ENCODE data around the gene EBI3. TPM values are rescaled to one million over a fixed set of nuclear protein-coding genes. Genes with fewer than 3 reads are reported as not detected.

The EBI3 gene
- total RNA-seq, 6 donors from 2014 or later = 1.7 to 7.4 (median 2.5) TPM

DNA sequence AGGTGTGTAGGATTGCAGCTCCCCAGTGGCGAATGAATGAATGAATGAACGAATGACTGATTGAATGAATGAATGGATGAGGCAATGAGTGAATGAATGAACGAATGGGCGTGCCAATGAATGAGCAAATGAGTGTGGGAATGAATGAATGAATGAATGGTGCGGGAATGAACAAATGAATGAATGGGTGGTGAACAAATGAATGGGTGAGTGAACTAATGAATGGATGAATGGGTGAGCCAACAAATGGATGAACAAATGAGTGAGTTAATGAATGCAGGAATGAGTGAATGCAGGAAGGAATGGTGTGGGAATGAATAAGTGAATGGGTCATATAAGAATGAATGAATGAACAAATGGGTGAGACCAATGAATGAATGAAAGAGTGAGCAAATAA lies 32.1 kb upstream of the EBI3 start:
- Histone ChIP-seq H3K4me3 (no peak overlapping the region), H3K27ac (no peak overlapping the region), H3K36me3 (no peaks in the 10 kb centered on the region), H3K27me3 (peaks cover 0 to 22% (median 11%) of the 10 kb centered on the region in 4 donors), H3K9me3 (no peaks in the 10 kb centered on the region), H3K4me1 (peaks cover 0 to 10% (median 5%) of the 10 kb centered on the region in 4 donors)
- TF ChIP-seq, protein P1, sequence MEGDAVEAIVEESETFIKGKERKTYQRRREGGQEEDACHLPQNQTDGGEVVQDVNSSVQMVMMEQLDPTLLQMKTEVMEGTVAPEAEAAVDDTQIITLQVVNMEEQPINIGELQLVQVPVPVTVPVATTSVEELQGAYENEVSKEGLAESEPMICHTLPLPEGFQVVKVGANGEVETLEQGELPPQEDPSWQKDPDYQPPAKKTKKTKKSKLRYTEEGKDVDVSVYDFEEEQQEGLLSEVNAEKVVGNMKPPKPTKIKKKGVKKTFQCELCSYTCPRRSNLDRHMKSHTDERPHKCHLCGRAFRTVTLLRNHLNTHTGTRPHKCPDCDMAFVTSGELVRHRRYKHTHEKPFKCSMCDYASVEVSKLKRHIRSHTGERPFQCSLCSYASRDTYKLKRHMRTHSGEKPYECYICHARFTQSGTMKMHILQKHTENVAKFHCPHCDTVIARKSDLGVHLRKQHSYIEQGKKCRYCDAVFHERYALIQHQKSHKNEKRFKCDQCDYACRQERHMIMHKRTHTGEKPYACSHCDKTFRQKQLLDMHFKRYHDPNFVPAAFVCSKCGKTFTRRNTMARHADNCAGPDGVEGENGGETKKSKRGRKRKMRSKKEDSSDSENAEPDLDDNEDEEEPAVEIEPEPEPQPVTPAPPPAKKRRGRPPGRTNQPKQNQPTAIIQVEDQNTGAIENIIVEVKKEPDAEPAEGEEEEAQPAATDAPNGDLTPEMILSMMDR (IDR thresholded peaks at IDR 0.05) = no peak
- no peak for TF ChIP-seq POLR2AphosphoS5 (IDR thresholded peaks at IDR 0.05)
- TF ChIP-seq POLR2A (IDR thresholded peaks at IDR 0.05) = no peak
- no peak for TF ChIP-seq EP300 (IDR thresholded peaks at IDR 0.05)
- no peak for DNase-seq
- ATAC-seq (ENCODE audit: low FRiP score in 2 of 2) = no peak
- WGBS, 2 donors = 87 to 89% methylated on average over 5 of the region's 5 CpGs

DNA sequence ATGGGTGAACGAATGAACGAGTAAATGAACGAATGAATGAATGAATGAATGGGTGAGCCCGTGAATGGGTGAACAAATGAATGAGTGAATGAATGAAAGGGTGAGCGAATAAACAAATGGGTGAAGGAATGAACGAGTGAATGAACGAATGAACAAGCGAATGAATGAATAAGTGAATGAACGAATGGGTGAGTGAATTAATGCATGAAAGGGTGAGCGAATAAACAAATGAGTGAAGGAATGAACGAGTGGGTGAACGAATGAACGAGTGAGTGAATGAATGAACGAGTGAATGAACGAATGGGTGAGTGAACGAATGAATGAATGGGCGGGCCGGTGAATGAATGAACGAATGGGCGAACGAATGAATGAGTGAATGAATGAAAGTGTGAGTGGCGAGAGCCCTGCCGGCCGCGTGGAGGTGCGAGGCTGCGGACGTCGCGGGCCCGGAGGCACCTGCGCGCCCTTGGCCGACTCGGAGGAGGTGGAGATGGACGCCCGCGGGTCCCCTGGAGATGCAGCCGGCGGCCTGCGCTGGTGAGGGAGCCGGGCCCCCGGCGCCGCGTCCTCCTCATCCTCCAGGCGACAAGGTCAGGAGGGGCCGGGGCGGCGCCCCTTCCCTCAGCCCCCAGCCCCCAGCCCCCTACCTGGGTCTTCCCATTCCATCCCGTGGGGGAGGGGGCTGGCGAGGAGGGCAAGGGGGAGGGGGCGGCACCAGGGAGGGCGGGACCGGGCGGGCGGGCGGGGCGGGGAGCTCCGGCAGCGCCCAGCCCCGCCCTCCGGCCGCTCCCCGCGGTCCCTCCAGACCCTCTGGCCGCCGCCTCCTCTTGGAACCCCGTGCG lies 31.5 kb upstream of the EBI3 start:
- peaks cover 0 to 22% (median 11%) of the 10 kb centered on the region in 4 donors for H3K27me3 ChIP-seq
- H3K4me1 ChIP-seq = peaks cover 0 to 10% (median 5%) of the 10 kb centered on the region in 4 donors

DNA sequence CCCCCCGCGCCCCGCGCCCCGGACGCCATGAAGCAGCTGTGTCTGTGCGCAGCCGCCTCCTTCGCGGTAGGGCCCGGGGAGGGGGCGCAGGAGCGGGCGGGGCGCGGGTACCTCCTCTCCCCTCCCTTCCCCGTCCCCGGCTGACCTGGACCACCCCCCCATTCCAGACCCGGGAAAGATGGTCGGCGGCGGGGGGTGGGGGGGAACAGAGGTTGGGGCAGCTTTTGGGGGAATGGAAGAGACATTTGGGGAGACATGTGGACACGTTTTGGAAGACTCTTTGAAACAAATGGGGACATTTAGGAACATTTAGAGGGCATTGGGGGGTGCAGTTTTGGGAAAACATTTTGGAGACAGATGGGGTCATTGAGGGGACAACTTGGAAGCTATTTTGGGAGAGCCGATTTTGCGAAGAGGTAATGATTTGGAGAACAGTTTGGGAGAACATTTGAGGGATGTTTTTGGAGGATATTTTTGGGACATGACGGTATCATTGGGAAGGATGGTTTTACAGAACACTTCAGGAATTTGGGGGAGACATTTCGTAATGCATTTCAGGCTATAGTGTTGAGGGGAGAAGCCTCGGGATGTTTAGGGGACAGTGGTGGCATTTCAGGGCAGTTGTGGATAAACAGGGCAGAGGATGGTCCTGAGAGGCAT lies 30.7 kb upstream of the EBI3 start:
- no peak for ATAC-seq (ENCODE audit: low FRiP score in 2 of 2)
- peaks cover 0 to 10% (median 5%) of the 10 kb centered on the region in 4 donors for H3K4me1 ChIP-seq
- no peaks in the 10 kb centered on the region for H3K9me3 ChIP-seq
- no peak overlapping the region for H3K4me3 ChIP-seq
- H3K36me3 ChIP-seq = no peaks in the 10 kb centered on the region
- DNase-seq = peak in 1 of 2 donors; percentile 86
- 14 to 20% methylated on average over 10 to 12 of the region's 28 CpGs for WGBS, 2 donors
- H3K27me3 ChIP-seq = peaks cover 0 to 22% (median 11%) of the 10 kb centered on the region in 4 donors
- no peak for TF ChIP-seq EP300 (IDR thresholded peaks at IDR 0.05)
- TF ChIP-seq, protein P1 (IDR thresholded peaks at IDR 0.05) = no peak
- no peak overlapping the region for H3K27ac ChIP-seq

More for the DNA sequence above, 31.5 kb upstream of the EBI3 start:
- ATAC-seq (ENCODE audit: low FRiP score in 2 of 2) (no peak), DNase-seq (peak in 1 of 2 donors; percentile 84)
- Histone ChIP-seq H3K27ac (no peak overlapping the region), H3K9me3 (no peaks in the 10 kb centered on the region), H3K36me3 (no peaks in the 10 kb centered on the region), H3K4me3 (no peak overlapping the region)
- TF ChIP-seq POLR2AphosphoS5 (IDR thresholded peaks at IDR 0.05) (no peak), EP300 (IDR thresholded peaks at IDR 0.05) (no peak), POLR2A (IDR thresholded peaks at IDR 0.05) (no peak)
- TF ChIP-seq, protein P1 (IDR thresholded peaks at IDR 0.05) = no peak
- 31 to 32% methylated on average over 31 to 37 of the region's 70 CpGs for WGBS, 2 donors

DNA sequence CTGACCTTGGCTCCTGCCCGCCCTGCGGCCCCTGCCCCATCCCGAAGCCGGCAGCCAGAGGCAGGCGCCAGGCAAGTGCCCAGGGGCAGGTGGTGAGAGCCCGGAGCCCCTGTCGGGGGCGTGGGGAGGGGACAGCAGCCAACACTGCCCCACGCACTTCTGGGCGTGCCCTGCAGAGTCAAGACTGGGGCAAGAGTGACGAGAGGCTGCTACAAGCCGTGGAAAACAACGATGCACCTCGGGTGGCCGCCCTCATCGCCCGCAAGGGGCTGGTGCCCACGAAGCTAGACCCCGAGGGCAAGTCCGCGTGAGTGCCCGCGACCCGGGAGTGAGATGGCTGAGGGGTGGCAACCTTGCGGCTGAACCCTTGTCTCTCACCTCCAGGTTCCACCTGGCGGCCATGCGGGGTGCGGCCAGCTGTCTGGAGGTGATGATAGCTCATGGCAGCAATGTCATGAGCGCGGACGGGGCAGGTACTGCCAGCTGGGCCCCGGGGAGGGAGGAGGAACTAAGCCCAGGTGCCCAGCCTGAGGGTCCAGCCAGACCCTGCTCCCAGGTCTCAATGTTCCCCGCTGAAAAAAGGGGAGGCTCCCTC lies 29.5 kb upstream of the EBI3 start:
- H3K4me1 ChIP-seq = peaks cover 2 to 14% (median 9%) of the 10 kb centered on the region in 4 donors
- no peaks in the 10 kb centered on the region for H3K9me3 ChIP-seq
- no peak overlapping the region for H3K4me3 ChIP-seq
- DNase-seq (no peak), ATAC-seq (ENCODE audit: low FRiP score in 2 of 2) (no peak)
- H3K27ac ChIP-seq = no peak overlapping the region
- TF ChIP-seq POLR2A (IDR thresholded peaks at IDR 0.05) = no peak
- TF ChIP-seq, protein P1 (IDR thresholded peaks at IDR 0.05) = no peak
- no peak for TF ChIP-seq POLR2AphosphoS5 (IDR thresholded peaks at IDR 0.05)
- TF ChIP-seq EP300 (IDR thresholded peaks at IDR 0.05) = no peak
- H3K36me3 ChIP-seq = no peaks in the 10 kb centered on the region
- H3K27me3 ChIP-seq = peaks cover 0 to 22% (median 11%) of the 10 kb centered on the region in 4 donors
- 36 to 100% methylated on average over 1 to 7 of the region's 33 CpGs for WGBS, 2 donors

Measured in upper lobe of left lung (tissue), 6 donors.